ENCODE results near the gene SMOC1. TPM values are rescaled to one million over a fixed set of nuclear protein-coding genes. Genes with fewer than 3 reads are reported as not detected.

The SMOC1 gene
- total RNA-seq, 1 donor from 2014 or later = 0.93 TPM

GRCh38 chr14:70033116-70033515 is 153.9 kb downstream of the SMOC1 start:
- DNase-seq (ENCODE audit: low spot score) = no peak

- DNase-seq (ENCODE audit: low spot score) = no peak
Observed at GRCh38 chr14:70033561-70033960, 154.3 kb downstream of the SMOC1 start.

- no peak for DNase-seq (ENCODE audit: low spot score)
Observed at GRCh38 chr14:70034257-70034656, 155.0 kb downstream of the SMOC1 start.

- no peak for DNase-seq (ENCODE audit: low spot score)
Observed at GRCh38 chr14:70036665-70037064, 157.4 kb downstream of the SMOC1 start.

GRCh38 chr14:70043001-70043400 is 163.8 kb downstream of the SMOC1 start:
- no peak for DNase-seq (ENCODE audit: low spot score)

GRCh38 chr14:70045310-70045709 is 166.1 kb downstream of the SMOC1 start:
- DNase-seq (ENCODE audit: low spot score) = no peak

- no peak for DNase-seq (ENCODE audit: low spot score)
Observed at GRCh38 chr14:70045844-70046535, 166.8 kb downstream of the SMOC1 start.

GRCh38 chr14:70047598-70048312 is 168.5 kb downstream of the SMOC1 start:
- no peak for DNase-seq (ENCODE audit: low spot score)

- no peak for DNase-seq (ENCODE audit: low spot score)
Observed at GRCh38 chr14:70048313-70048654, 169.1 kb downstream of the SMOC1 start.

- no peak for DNase-seq (ENCODE audit: low spot score)
Observed at GRCh38 chr14:70049605-70050004, 170.4 kb downstream of the SMOC1 start.

- DNase-seq (ENCODE audit: low spot score) = no peak
Observed at GRCh38 chr14:70050136-70050535, 170.9 kb downstream of the SMOC1 start.

GRCh38 chr14:70052990-70053389 is 173.8 kb downstream of the SMOC1 start:
- DNase-seq (ENCODE audit: low spot score) = no peak

GRCh38 chr14:70057519-70058136 is 178.4 kb downstream of the SMOC1 start:
- no peak for DNase-seq (ENCODE audit: low spot score)

GRCh38 chr14:70059545-70059944 is 180.3 kb downstream of the SMOC1 start:
- no peak for DNase-seq (ENCODE audit: low spot score)

- no peak for DNase-seq (ENCODE audit: low spot score)
Observed at GRCh38 chr14:70061108-70061507, 181.9 kb downstream of the SMOC1 start.

- no peak for DNase-seq (ENCODE audit: low spot score)
Observed at GRCh38 chr14:70064136-70064865, 185.1 kb downstream of the SMOC1 start.

GRCh38 chr14:70067810-70068209 is 188.6 kb downstream of the SMOC1 start:
- DNase-seq (ENCODE audit: low spot score) = no peak

- no peak for DNase-seq (ENCODE audit: low spot score)
Observed at GRCh38 chr14:70069186-70069585, 190.0 kb downstream of the SMOC1 start.

- no peak for DNase-seq (ENCODE audit: low spot score)
Observed at GRCh38 chr14:70073924-70074566, 194.8 kb downstream of the SMOC1 start.

- DNase-seq (ENCODE audit: low spot score) = no peak
Observed at GRCh38 chr14:70077005-70077404, 197.8 kb downstream of the SMOC1 start.

GRCh38 chr14:70077720-70078119 is 198.5 kb downstream of the SMOC1 start:
- no peak for DNase-seq (ENCODE audit: low spot score)

Measured in mesenteric fat pad (tissue), 1 donor.